ENCODE results near the gene TNNI3. TPM values are rescaled to one million over a fixed set of nuclear protein-coding genes. Genes with fewer than 3 reads are reported as not detected.

The TNNI3 gene
- total and polyA plus RNA-seq, 10 of the 15 experiments (the other 5 are each of a cell fraction or from before 2014, with no cell fraction given), result not detected

DNA sequence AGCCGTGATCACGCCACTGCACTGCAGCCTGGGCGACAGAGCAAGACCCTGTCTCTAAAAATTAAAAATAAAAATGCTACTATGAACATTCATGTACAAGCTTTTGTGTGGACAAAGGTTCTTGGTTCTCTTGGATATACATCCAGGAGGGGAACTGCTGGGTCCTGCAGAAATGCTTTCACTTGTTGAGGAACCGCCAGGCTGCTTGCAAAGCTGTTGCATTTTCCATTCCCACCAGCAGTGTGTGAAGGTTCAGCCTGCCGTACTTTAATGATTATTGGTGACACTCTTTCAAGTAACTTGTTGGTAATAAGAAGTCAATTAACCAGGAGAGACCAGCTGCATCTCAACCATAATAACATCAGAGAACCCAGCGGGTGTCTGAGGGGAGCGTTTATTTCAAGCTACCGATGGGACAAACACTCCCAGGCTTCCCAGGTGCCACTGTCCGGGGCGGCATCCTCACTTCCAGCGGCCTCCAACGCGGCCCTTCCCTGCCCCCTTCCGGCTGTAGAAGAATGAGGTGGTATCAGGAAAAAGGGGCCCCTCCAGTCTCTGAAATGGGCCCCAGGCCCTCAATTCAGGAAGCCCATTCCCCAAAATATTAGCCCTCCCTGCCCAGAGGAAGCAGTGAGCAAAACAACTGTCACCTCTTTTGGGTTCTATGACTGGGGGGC is 24.9 kb downstream of the TNNI3 start:
- no peak for FAIRE-seq
- Histone ChIP-seq H4K20me1 (ENCODE audit: control insufficient read depth, insufficient read depth) (no peaks in the 10 kb centered on the region), H3K4me2 (ENCODE audit: control insufficient read depth, insufficient read depth) (no peak overlapping the region), H3K27me3 (replicated peaks in 1 of 2; ENCODE audit: control insufficient read depth in 2 of 2, insufficient read depth in 2 of 2, low read length in 1 of 2) (no peaks in the 10 kb centered on the region), H3K9ac (ENCODE audit: control insufficient read depth, insufficient read depth, low read length) (no peak overlapping the region), H3K9me3 (replicated peaks; ENCODE audit: control insufficient read depth, insufficient read depth, low read length) (no peaks in the 10 kb centered on the region), H3K36me3 (ENCODE audit: control insufficient read depth in 2 of 2, insufficient read depth in 2 of 2, low read length in 1 of 2) (no peaks in the 10 kb centered on the region), H3K4me3 (no peak overlapping the region), H3K4me1 (ENCODE audit: control insufficient read depth, insufficient read depth, low read length) (peaks cover 13% of the 10 kb centered on the region), H3K27ac (ENCODE audit: control insufficient read depth, insufficient read depth) (no peak overlapping the region), H3K79me2 (ENCODE audit: control insufficient read depth, insufficient read depth, low read length) (no peaks in the 10 kb centered on the region), H2AFZ (ENCODE audit: control insufficient read depth, low read depth, low read length) (no peak overlapping the region)
- ChIA-PET RAD21 (ENCODE audit: unreplicated experiment) (interaction anchor here (0.6 kb wide), 2 partner anchors 403 to 653 kb away, joined by 3 to 4 read pairs; no protein-coding TSS in a partner anchor), CTCF (interaction anchor here (1.1 to 2.5 kb wide), 2 partner anchors 10 to 44 kb away, joined by 6 to 17 read pairs; no protein-coding TSS in a partner anchor), POLR2A (no interaction called here), SMC1A (ENCODE audit: uncharacterized antibody, unreplicated experiment) (interaction anchor here (0.9 to 1.4 kb wide), 2 partner anchors 14 to 458 kb away, joined by 3 to 4 read pairs; no protein-coding TSS in a partner anchor)
- BruUV-seq (replicated peaks), result no TSS peak
- intact Hi-C loops (cut with micrococcal nuclease; ENCODE audit: unreplicated experiment) (no loop called here), in situ Hi-C loops (cut with MboI) (no loop called here)
- 58% methylated on average over 14 of the region's 14 CpGs for WGBS (ENCODE audit: insufficient coverage, insufficient replicate concordance, low lambda C conversion rate, missing lambda C conversion rate)
- TF ChIP-seq ATF7 (IDR thresholded peaks at IDR 0.05; ENCODE audit: low read depth), result no peak
- TF ChIP-seq SMC3 (IDR thresholded peaks at IDR 0.05; ENCODE audit: borderline replicate concordance, low read length), result peak; percentile 26; the same call in 1 of the 2 replicates
- TF ChIP-seq RAD21 (IDR thresholded peaks at IDR 0.05; ENCODE audit: insufficient read depth, low read depth, low read length), result peak; percentile 57
- TF ChIP-seq MTA3 (IDR thresholded peaks at IDR 0.05; ENCODE audit: borderline replicate concordance, low read length), result no peak
- TF ChIP-seq, protein P1, sequence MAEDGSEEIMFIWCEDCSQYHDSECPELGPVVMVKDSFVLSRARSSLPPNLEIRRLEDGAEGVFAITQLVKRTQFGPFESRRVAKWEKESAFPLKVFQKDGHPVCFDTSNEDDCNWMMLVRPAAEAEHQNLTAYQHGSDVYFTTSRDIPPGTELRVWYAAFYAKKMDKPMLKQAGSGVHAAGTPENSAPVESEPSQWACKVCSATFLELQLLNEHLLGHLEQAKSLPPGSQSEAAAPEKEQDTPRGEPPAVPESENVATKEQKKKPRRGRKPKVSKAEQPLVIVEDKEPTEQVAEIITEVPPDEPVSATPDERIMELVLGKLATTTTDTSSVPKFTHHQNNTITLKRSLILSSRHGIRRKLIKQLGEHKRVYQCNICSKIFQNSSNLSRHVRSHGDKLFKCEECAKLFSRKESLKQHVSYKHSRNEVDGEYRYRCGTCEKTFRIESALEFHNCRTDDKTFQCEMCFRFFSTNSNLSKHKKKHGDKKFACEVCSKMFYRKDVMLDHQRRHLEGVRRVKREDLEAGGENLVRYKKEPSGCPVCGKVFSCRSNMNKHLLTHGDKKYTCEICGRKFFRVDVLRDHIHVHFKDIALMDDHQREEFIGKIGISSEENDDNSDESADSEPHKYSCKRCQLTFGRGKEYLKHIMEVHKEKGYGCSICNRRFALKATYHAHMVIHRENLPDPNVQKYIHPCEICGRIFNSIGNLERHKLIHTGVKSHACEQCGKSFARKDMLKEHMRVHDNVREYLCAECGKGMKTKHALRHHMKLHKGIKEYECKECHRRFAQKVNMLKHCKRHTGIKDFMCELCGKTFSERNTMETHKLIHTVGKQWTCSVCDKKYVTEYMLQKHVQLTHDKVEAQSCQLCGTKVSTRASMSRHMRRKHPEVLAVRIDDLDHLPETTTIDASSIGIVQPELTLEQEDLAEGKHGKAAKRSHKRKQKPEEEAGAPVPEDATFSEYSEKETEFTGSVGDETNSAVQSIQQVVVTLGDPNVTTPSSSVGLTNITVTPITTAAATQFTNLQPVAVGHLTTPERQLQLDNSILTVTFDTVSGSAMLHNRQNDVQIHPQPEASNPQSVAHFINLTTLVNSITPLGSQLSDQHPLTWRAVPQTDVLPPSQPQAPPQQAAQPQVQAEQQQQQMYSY (CRISPR knock-in tag; IDR thresholded peaks at IDR 0.05), result no peak
- no peak for TF ChIP-seq FOXK2 (IDR thresholded peaks at IDR 0.05)
- TF ChIP-seq YY1 (IDR thresholded peaks at IDR 0.05; ENCODE audit: low read depth, low read length), result no peak
- TF ChIP-seq RELA (IDR thresholded peaks at IDR 0.05; ENCODE audit: borderline replicate concordance, partially characterized antibody), result no peak
- TF ChIP-seq SREBF1 (IDR thresholded peaks at IDR 0.05; ENCODE audit: low read length), result no peak
- no peak for TF ChIP-seq IKZF1 (conservative IDR thresholded peaks at IDR 0.05)
- peak; percentile 10 to 28 (median 27); a peak in 3 of 6 replicates for TF ChIP-seq CTCF (IDR thresholded peaks at IDR 0.05 in 2 of 3, conservative IDR thresholded peaks at IDR 0.05 in 1 of 3; ENCODE audit: control insufficient read depth in 2 of 3, extremely low read depth in 1 of 3, insufficient read depth in 1 of 3, low read depth in 3 of 3, low read length in 3 of 3)
- no peak for TF ChIP-seq POU2F2 (IDR thresholded peaks at IDR 0.05; ENCODE audit: borderline replicate concordance, low read depth, low read length)
- no peak for TF ChIP-seq ASH2L (IDR thresholded peaks at IDR 0.05; ENCODE audit: borderline replicate concordance, low read depth)
- no peak for TF ChIP-seq HDAC2 (IDR thresholded peaks at IDR 0.05)
- TF ChIP-seq IRF3 (IDR thresholded peaks at IDR 0.05), result no peak
- ATAC-seq, result no peak
- no peak for DNase-seq (ENCODE audit: low read depth, low spot score)

Measured in GM12878 (cell line).